H1 (cell line): Measurements from ENCODE around the gene UBE2F. TPM values are rescaled to one million over a fixed set of nuclear protein-coding genes. Genes with fewer than 3 reads are reported as not detected.

ENCODE experiments used
- CTCF ChIA-PET: fragments of 300-600 bp; sonication (Branson Sonifier 250); formaldehyde crosslinking; loops from one replicate; lab custom pipeline; 2021; ENCODE audit not compliant: partially characterized antibody; lab: Charles Lee
- POLR2A ChIA-PET: fragments of 300-600 bp; sonication (Branson Sonifier 250); formaldehyde crosslinking; loops from one replicate; lab custom pipeline; 2021; ENCODE audit warnings: inconsistent platforms; ENCODE audit not compliant: partially characterized antibody; lab: Charles Lee
- DNase-seq, 2 experiments: peaks; one replicate each; pipeline versions ENCODE4 v3.0.0 to v3.0.0-alpha.2; 2010 to 2022; ENCODE audit warnings: low spot score in 2 of 2, low read depth in 1 of 2, mixed read lengths in 1 of 2
- FAIRE-seq: peaks from 2 replicates; lab custom pipeline; 2011; peaks lifted over from hg19 to GRCh38; lab: Jason Lieb, UNC
- H2AFZ ChIP-seq: 2 replicates; pipeline ENCODE4 v1.8.1; 2012; ENCODE audit warnings: low read length, inconsistent platforms
- H2AK5ac ChIP-seq: 2 replicates; pipeline ENCODE4 v1.6.1; 2013; ENCODE audit warnings: low read depth, low read length
- H2BK120ac ChIP-seq: replicated peaks from 2 replicates; pipeline ENCODE3; 2013; ENCODE audit warnings: low read depth, low read length, inconsistent platforms
- H2BK12ac ChIP-seq: 2 replicates; pipeline ENCODE4 v1.6.1; 2013; ENCODE audit warnings: low read depth, low read length
- H2BK15ac ChIP-seq: 2 replicates; pipeline ENCODE4 v1.6.1; 2013; ENCODE audit warnings: low read length
- H2BK20ac ChIP-seq: 2 replicates; pipeline ENCODE4 v1.6.1; 2013; ENCODE audit warnings: low read length
- H2BK5ac ChIP-seq: 2 replicates; pipeline ENCODE4 v1.6.1; 2013; ENCODE audit warnings: low read depth, low read length
- H3K14ac ChIP-seq: 2 replicates; pipeline ENCODE4 v1.6.1; 2013; ENCODE audit warnings: inconsistent platforms; ENCODE audit not compliant: insufficient read length
- H3K18ac ChIP-seq: 2 replicates; pipeline ENCODE4 v1.6.1; 2013; ENCODE audit warnings: low read length; ENCODE audit errors: extremely low read depth
- H3K23ac ChIP-seq: 2 replicates; pipeline ENCODE4 v1.6.1; 2013; ENCODE audit warnings: inconsistent platforms; ENCODE audit not compliant: insufficient read length
- H3K23me2 ChIP-seq: 2 replicates; pipeline ENCODE4 v1.6.1; 2013; ENCODE audit warnings: low read depth, low read length
- H3K27ac ChIP-seq: 2 replicates; pipeline ENCODE4 v1.6.1; 2011; ENCODE audit warnings: low read depth, low read length, inconsistent platforms
- H3K27me3 ChIP-seq, 4 experiments: replicated peaks in 1 of 4; 1 replicate in 1 of 4; 2 replicates in 3 of 4; pipeline versions ENCODE4 v1.6.1 to v1.8.1; 2011 to 2013; ENCODE audit warnings: low read length in 3 of 4, mild to moderate bottlenecking in 3 of 4, inconsistent platforms in 2 of 4, mixed read lengths in 2 of 4, moderate library complexity in 1 of 4; ENCODE audit not compliant: control insufficient read depth in 3 of 4, insufficient read depth in 3 of 4; ENCODE audit errors: extremely low read depth in 1 of 4
- H3K36me3 ChIP-seq, 4 experiments: 2 replicates each; pipeline versions ENCODE4 v1.6.1 to v1.8.1; 2011 to 2013; ENCODE audit warnings: mild to moderate bottlenecking in 4 of 4, low read length in 3 of 4, moderate library complexity in 2 of 4, control low read depth in 1 of 4, inconsistent platforms in 1 of 4; ENCODE audit not compliant: insufficient read depth in 4 of 4, control insufficient read depth in 2 of 4
- H3K4ac ChIP-seq: replicated peaks from 2 replicates; pipeline ENCODE3; 2013; ENCODE audit warnings: low read length, low read depth, mixed read lengths, inconsistent platforms; ENCODE audit not compliant: insufficient read length
- H3K4me1 ChIP-seq, 4 experiments: replicated peaks in 1 of 4; 1 replicate in 1 of 4; 2 replicates in 3 of 4; pipeline versions ENCODE4 v1.6.1 to v1.8.1; 2011 to 2013; ENCODE audit warnings: low read length in 3 of 4, inconsistent platforms in 2 of 4, mixed read lengths in 1 of 4; ENCODE audit not compliant: insufficient read depth in 4 of 4, control insufficient read depth in 3 of 4
- H3K4me2 ChIP-seq, 2 experiments: 2 replicates each; pipeline versions ENCODE4 v1.6.1 to v1.8.1; 2011 to 2013; ENCODE audit warnings: low read depth in 2 of 2, low read length in 2 of 2, control low read depth in 1 of 2, inconsistent platforms in 1 of 2, mild to moderate bottlenecking in 1 of 2; ENCODE audit not compliant: insufficient read depth in 1 of 2
- H3K4me3 ChIP-seq, 4 experiments: fragments of 200-600, 300-600 bp in 1 of 4; sonication (generic), shearing (Covaris generic), sonication (Bioruptor Twin) in 1 of 4; 2 replicates each; pipeline versions ENCODE4 v1.5.1 to v1.8.1; 2011 to 2016; ENCODE audit warnings: low read length in 4 of 4, low read depth in 3 of 4, control low read depth in 2 of 4, inconsistent platforms in 2 of 4, mild to moderate bottlenecking in 2 of 4, mixed read lengths in 1 of 4, moderate library complexity in 1 of 4; ENCODE audit not compliant: insufficient read depth in 2 of 4; ENCODE audit errors: extremely low read depth in 1 of 4
- H3K56ac ChIP-seq: replicated peaks from 2 replicates; pipeline ENCODE3; 2013; ENCODE audit warnings: low read depth, mild to moderate bottlenecking, mixed read lengths, low read length, inconsistent platforms; ENCODE audit not compliant: insufficient read length
- H3K79me1 ChIP-seq: 2 replicates; pipeline ENCODE4 v1.6.1; 2013; ENCODE audit warnings: low read depth, low read length, control low read depth
- H3K79me2 ChIP-seq, 2 experiments: 2 replicates each; pipeline versions ENCODE4 v1.6.1 to v1.8.1; 2012 to 2013; ENCODE audit warnings: low read length in 2 of 2, mild to moderate bottlenecking in 2 of 2, inconsistent platforms in 1 of 2; ENCODE audit not compliant: insufficient read depth in 2 of 2, control insufficient read depth in 1 of 2
- H3K9ac ChIP-seq, 4 experiments: replicated peaks in 1 of 4; 1 replicate in 1 of 4; 2 replicates in 3 of 4; pipeline versions ENCODE4 v1.6.1 to v1.8.1; 2011 to 2013; ENCODE audit warnings: low read depth in 3 of 4, low read length in 3 of 4, control low read depth in 2 of 4, mild to moderate bottlenecking in 2 of 4, moderate library complexity in 2 of 4, inconsistent platforms in 1 of 4; ENCODE audit errors: extremely low read depth in 1 of 4
- H3K9me3 ChIP-seq, 2 experiments: 2 replicates each; pipeline versions ENCODE4 v1.6.1 to v1.8.1; 2012 to 2013; ENCODE audit warnings: mild to moderate bottlenecking in 2 of 2, moderate library complexity in 2 of 2, control low read depth in 1 of 2, inconsistent platforms in 1 of 2, low read depth in 1 of 2, low read length in 1 of 2, mixed read lengths in 1 of 2; ENCODE audit not compliant: insufficient read depth in 2 of 2
- H4K20me1 ChIP-seq, 2 experiments: replicated peaks in 1 of 2; 2 replicates each; pipeline versions ENCODE3 to v1.8.1; 2011 to 2013; ENCODE audit warnings: inconsistent platforms in 2 of 2, low read length in 2 of 2, mild to moderate bottlenecking in 1 of 2; ENCODE audit not compliant: insufficient read depth in 2 of 2, control insufficient read depth in 1 of 2
- H4K5ac ChIP-seq: 2 replicates; pipeline ENCODE4 v1.6.1; 2013; ENCODE audit warnings: low read length, low read depth, mixed read lengths, inconsistent platforms; ENCODE audit not compliant: insufficient read length
- H4K8ac ChIP-seq: 2 replicates; pipeline ENCODE4 v1.8.0; 2013; ENCODE audit warnings: mild to moderate bottlenecking, moderate library complexity, low read length, inconsistent platforms; ENCODE audit not compliant: insufficient read depth; ENCODE audit errors: extremely low read depth
- H4K91ac ChIP-seq: replicated peaks from 2 replicates; pipeline ENCODE3; 2013; ENCODE audit warnings: low read length, mixed read lengths, inconsistent platforms; ENCODE audit not compliant: insufficient read length
- EP300 ChIP-seq, 2 experiments: IDR thresholded peaks; 1 replicate in 1 of 2; 2 replicates in 1 of 2; pipeline ENCODE4 v1.6.1; 2011 to 2012; ENCODE audit warnings: low read depth in 2 of 2, low read length in 2 of 2, mild to moderate bottlenecking in 2 of 2, borderline replicate concordance in 1 of 2, inconsistent platforms in 1 of 2, moderate library complexity in 1 of 2
- KDM5A ChIP-seq: fragments of 200-600 bp; IDR thresholded peaks from 2 replicates; pipeline ENCODE4 v1.7.1; 2012; ENCODE audit warnings: mild to moderate bottlenecking, low read length, inconsistent platforms, mixed read lengths
- PHF8 ChIP-seq: fragments of 200-600 bp; sonication (generic); conservative IDR thresholded peaks from 2 replicates; pipeline ENCODE4 v1.7.1; 2012; ENCODE audit warnings: low read depth, mild to moderate bottlenecking, inconsistent platforms, low read length, moderate library complexity
- POLR2AphosphoS5 ChIP-seq: IDR thresholded peaks from 2 replicates; pipeline ENCODE4 v1.6.1; 2011; ENCODE audit warnings: low read depth, low read length
- RXRA ChIP-seq: IDR thresholded peaks from 2 replicates; pipeline ENCODE4 v1.6.1; 2011; ENCODE audit warnings: low read depth, mild to moderate bottlenecking, low read length, moderate library complexity; ENCODE audit not compliant: insufficient read depth
- SIN3A ChIP-seq, 2 experiments: IDR thresholded peaks in 1 of 2; conservative IDR thresholded peaks in 1 of 2; 2 replicates each; pipeline ENCODE4 v1.6.1; 2011 to 2012; ENCODE audit warnings: low read length in 2 of 2, improper control_type of control experiment in 1 of 2, low read depth in 1 of 2, mild to moderate bottlenecking in 1 of 2
- SIX5 ChIP-seq: IDR thresholded peaks from 2 replicates; pipeline ENCODE4 v1.6.1; 2011; ENCODE audit warnings: mild to moderate bottlenecking, low read depth, low read length
- TAF1 ChIP-seq: IDR thresholded peaks from 2 replicates; pipeline ENCODE4 v1.6.1; 2011; ENCODE audit warnings: mild to moderate bottlenecking, low read depth, low read length
- TAF7 ChIP-seq: optimal IDR thresholded peaks from 2 replicates; pipeline ENCODE3; 2011; ENCODE audit warnings: low read depth, mild to moderate bottlenecking, inconsistent platforms, low read length, moderate library complexity, borderline replicate concordance
- TEAD4 ChIP-seq: IDR thresholded peaks from 2 replicates; pipeline ENCODE4 v1.6.1; 2012; ENCODE audit warnings: low read depth, low read length, inconsistent platforms, mixed read lengths
- USF2 ChIP-seq: IDR thresholded peaks from 2 replicates; pipeline ENCODE4 v1.6.1; 2011; ENCODE audit warnings: low read length, improper control_type of control experiment
- WGBS, 2 experiments: shearing (Covaris generic) in 1 of 2; methylation state at CpG; one replicate each; pipeline versions ENCODE4 v1.1.6 to v1.1.7; 2013 to 2015; ENCODE audit warnings: low lambda C conversion rate in 2 of 2, mixed read lengths in 2 of 2, inconsistent platforms in 1 of 2, low coverage in 1 of 2, missing lambda C conversion rate in 1 of 2; ENCODE audit not compliant: insufficient replicate concordance in 2 of 2, insufficient coverage in 1 of 2, insufficient read length in 1 of 2; ENCODE audit errors: extremely low coverage in 1 of 2, missing lambda C conversion rate in 1 of 2; 5-methylcytosine and 5-hydroxymethylcytosine counted together
- polyA plus RNA-seq, 7 experiments: library from polyadenylated mRNA; depleted of rRNA in 3 of 7; stranded (reverse) in 5 of 7; unstranded in 2 of 7; fragments of >200 nt in 5 of 7; fragments of 200-250 nt in 2 of 7; gene quantifications; 1 replicate in 5 of 7; 2 replicates in 1 of 7; 4 replicates in 1 of 7; pipeline versions ENCODE4 v1.2.1 to v1.2.3, GENCODE V29; 2011 to 2013; ENCODE audit warnings: missing spikeins in 2 of 7, mixed read lengths in 2 of 7
- total RNA-seq: library from RNA; stranded (reverse); fragmentation: NEBNext Ultra II Directional; extraction: Animal tissue kit (Norgen Biotek cat#: 25700); gene quantifications from 2 replicates; pipeline ENCODE4 v1.2.1, GENCODE V29; 2021

UBE2F gene
- total and polyA plus RNA-seq, 2 of the 8 experiments (the other 6 are each of a cell fraction or from before 2014, with no cell fraction given), result 43.3 to 59.8 TPM

DNA sequence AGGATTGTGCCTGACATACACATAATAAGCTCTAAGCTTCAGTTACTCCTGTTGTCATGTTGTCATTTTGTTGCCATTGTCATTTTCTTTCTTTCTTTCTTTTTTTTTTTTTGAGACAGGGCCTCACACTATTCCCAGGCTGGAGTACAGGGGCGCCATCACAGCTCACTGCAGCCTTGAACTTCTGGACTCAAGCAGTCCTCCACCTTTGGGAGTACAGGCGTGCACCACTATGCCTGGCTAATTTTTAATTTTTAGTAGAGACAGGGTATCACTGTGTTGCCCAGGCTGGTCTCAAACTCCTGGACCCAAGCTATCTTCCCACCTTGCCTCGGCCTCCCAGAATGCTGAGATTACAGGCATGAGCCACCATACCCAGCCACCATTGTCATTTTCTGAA is 63.0 kb downstream of the UBE2F start:
- CTCF ChIA-PET, result interaction anchor here (0.9 kb wide), 1 partner anchor 17 kb away, joined by 5 read pairs; no protein-coding TSS in a partner anchor
- H3K4me2 ChIP-seq, result no peak overlapping the region
- H3K36me3 ChIP-seq, result peaks cover 3 to 7% (median 4%) of the 10 kb centered on the region in 4 experiments; a peak in 3 of 8 replicates
- H2AFZ ChIP-seq, result no peak overlapping the region
- H2BK5ac ChIP-seq, result no peak overlapping the region
- no peak overlapping the region for H3K18ac ChIP-seq
- FAIRE-seq (no peak), DNase-seq (no peak)
- H4K8ac ChIP-seq, result no peak overlapping the region
- H3K4me1 ChIP-seq, result peaks cover 0 to 12% (median 6%) of the 10 kb centered on the region in 4 experiments; a peak in 6 of 7 replicates
- no peak overlapping the region for H3K14ac ChIP-seq
- no peaks in the 10 kb centered on the region; the same call in 1 of the 2 replicates for H3K79me1 ChIP-seq
- H3K23me2 ChIP-seq, result no peaks in the 10 kb centered on the region
- H3K23ac ChIP-seq, result no peak overlapping the region
- no peak overlapping the region for H3K4me3 ChIP-seq
- H3K56ac ChIP-seq, result no peak overlapping the region
- no peak overlapping the region for H3K4ac ChIP-seq
- no peak overlapping the region for H2AK5ac ChIP-seq
- peaks cover 0 to 6% of the 10 kb centered on the region in 2 experiments for H4K20me1 ChIP-seq
- 86% methylated on average over 3 of the region's 3 CpGs; no CpG with 5 or more reads in 1 of the 2 experiments for WGBS, 2 experiments
- H3K27ac ChIP-seq, result no peak overlapping the region
- H3K27me3 ChIP-seq, result no peaks in the 10 kb centered on the region
- no peak overlapping the region for H2BK20ac ChIP-seq
- H3K79me2 ChIP-seq, result no peaks in the 10 kb centered on the region
- H3K9me3 ChIP-seq, result no peaks in the 10 kb centered on the region
- no peak overlapping the region for H2BK15ac ChIP-seq
- POLR2A ChIA-PET, result interaction anchor here (0.8 kb wide), 1 partner anchor 32 kb away, joined by 3 read pairs; no protein-coding TSS in a partner anchor
- H4K91ac ChIP-seq, result no peak overlapping the region
- H4K5ac ChIP-seq, result no peak overlapping the region
- H2BK12ac ChIP-seq, result no peak overlapping the region
- TF ChIP-seq USF2 (no peak), SIX5 (no peak), TAF7 (no peak), POLR2AphosphoS5 (no peak), TEAD4 (no peak), TAF1 (no peak), PHF8 (no peak), KDM5A (no peak), SIN3A (conservative IDR thresholded peaks at IDR 0.05 in 1 of 2, IDR thresholded peaks at IDR 0.05 in 1 of 2; ENCODE audit: low read depth in 1 of 2, low read length in 2 of 2) (no peak), EP300 (IDR thresholded peaks at IDR 0.05; ENCODE audit: borderline replicate concordance in 1 of 2, low read depth in 2 of 2, low read length in 2 of 2) (no peak), RXRA (no peak)
- H3K9ac ChIP-seq, result no peak overlapping the region
- no peak overlapping the region for H2BK120ac ChIP-seq
